MCF 10A (cell line): Measurements from ENCODE around the gene DBR1. TPM values are rescaled to one million over a fixed set of nuclear protein-coding genes. Genes with fewer than 3 reads are reported as not detected.
"Not testable (repeated sequence)": the region's sequence is repeated elsewhere in the genome, so short reads cannot be mapped to it uniquely, and the experiment has no call there.

Experiments
- BruUV-seq: library from RNA; stranded (reverse); fragments of 400-500 nt; replicated peaks from 2 replicates; lab custom pipeline; 2021; lab: Mats Ljungman, UMichigan
- CTCF ChIA-PET: fragments of 300-600 bp; sonication (Branson Sonifier 250); formaldehyde crosslinking; extraction: SDS; loops from one replicate; lab custom pipeline; 2021; ENCODE audit warnings: antibody characterized with exemption, inconsistent platforms; lab: Yijun Ruan, JAX
- POLR2A ChIA-PET: fragments of 300-600, 350-650 bp; sonication (Branson Sonifier 250); formaldehyde crosslinking; extraction: SDS; loops from one replicate; lab custom pipeline; 2020; ENCODE audit warnings: antibody characterized with exemption, inconsistent platforms; lab: Yijun Ruan, JAX
- DNase-seq: peaks from one replicate; pipeline ENCODE4 v3.0.0-alpha.2; 2018; ENCODE audit not compliant: unreplicated experiment
- H3K27ac Mint-ChIP-seq: one replicate; pipeline ENCODE4 v1.8.0; 2022; ENCODE audit warnings: mild to moderate bottlenecking, low read depth, mixed read lengths; ENCODE audit not compliant: unreplicated experiment
- H3K27me3 Mint-ChIP-seq: one replicate; pipeline ENCODE4 v1.8.0; 2022; ENCODE audit warnings: mixed read lengths; ENCODE audit not compliant: insufficient read depth, unreplicated experiment
- H3K36me3 Mint-ChIP-seq: one replicate; pipeline ENCODE4 v1.8.0; 2022; ENCODE audit warnings: mild to moderate bottlenecking, moderate library complexity, mixed read lengths; ENCODE audit not compliant: insufficient read depth, unreplicated experiment
- H3K4me1 Mint-ChIP-seq: one replicate; pipeline ENCODE4 v1.8.0; 2022; ENCODE audit warnings: mixed read lengths; ENCODE audit not compliant: insufficient read depth, unreplicated experiment
- H3K4me3 Mint-ChIP-seq: one replicate; pipeline ENCODE4 v1.8.0; 2022; ENCODE audit warnings: mild to moderate bottlenecking, moderate library complexity, mixed read lengths; ENCODE audit not compliant: unreplicated experiment
- H3K9me3 Mint-ChIP-seq: one replicate; pipeline ENCODE4 v1.8.0; 2022; ENCODE audit warnings: mixed read lengths; ENCODE audit not compliant: unreplicated experiment
- CTCF ChIP-seq: fragments of 200-600 bp; IDR thresholded peaks from one replicate; pipeline ENCODE4 v1.8.0; 2022; ENCODE audit warnings: antibody characterized with exemption, mild to moderate bottlenecking; ENCODE audit not compliant: unreplicated experiment
- intact Hi-C: fragments of 100-400 bp; cut with micrococcal nuclease; formaldehyde crosslinking; loops from 2 replicates; pipeline ENCODE4 v1.14.1; 2022
- total RNA-seq: library from RNA; stranded (reverse); gene quantifications from 2 replicates; pipeline ENCODE4 v1.2.3, GENCODE V29; 2022

Gene DBR1
- total RNA-seq, 1 experiment from 2014 or later = 12.4 TPM

GRCh38 chr3:138148503-138148902 is 26.2 kb downstream of the DBR1 start:
- TF ChIP-seq CTCF = no peak
- ChIA-PET CTCF (interaction anchor here (0.6 to 0.7 kb wide), 2 partner anchors 84 to 1138 kb away, joined by 3 to 6 read pairs; no protein-coding TSS in a partner anchor), POLR2A (interaction anchor here (1.1 kb wide), 1 partner anchor 33 kb away, joined by 3 read pairs; the partner anchor contains the start of gene DZIP1L)
- Mint-ChIP-seq H3K36me3 (no peaks in the 10 kb centered on the region), H3K4me1 (no peaks in the 10 kb centered on the region), H3K27ac (no peak overlapping the region), H3K4me3 (no peak overlapping the region), H3K9me3 (peaks cover 3% of the 10 kb centered on the region), H3K27me3 (no peaks in the 10 kb centered on the region)
- intact Hi-C loops = no loop called here
- no TSS peak for BruUV-seq
- DNase-seq = peak; percentile 4

GRCh38 chr3:138142181-138142580 is 32.5 kb downstream of the DBR1 start:
- POLR2A ChIA-PET = interaction anchor here (0.7 kb wide), 1 partner anchor 476 kb away, joined by 3 read pairs; no protein-coding TSS in a partner anchor
- CTCF ChIA-PET = interaction anchor here (0.6 kb wide), 1 partner anchor 327 kb away, joined by 3 read pairs; no protein-coding TSS in a partner anchor
- H3K27me3 Mint-ChIP-seq, BruUV-seq, H3K4me1 Mint-ChIP-seq, H3K27ac Mint-ChIP-seq, H3K36me3 Mint-ChIP-seq, intact Hi-C loops, H3K4me3 Mint-ChIP-seq, DNase-seq, H3K9me3 Mint-ChIP-seq: not testable (repeated sequence)

- CTCF ChIA-PET = interaction anchor here (0.6 kb wide), 1 partner anchor 88 kb away, joined by 3 read pairs; no protein-coding TSS in a partner anchor
- no peaks in the 10 kb centered on the region for H3K36me3 Mint-ChIP-seq
- no peak overlapping the region for H3K27ac Mint-ChIP-seq
- BruUV-seq = no TSS peak
- no peak for TF ChIP-seq CTCF
- intact Hi-C loops = no loop called here
- peaks cover 6% of the 10 kb centered on the region for H3K9me3 Mint-ChIP-seq
- no peaks in the 10 kb centered on the region for H3K27me3 Mint-ChIP-seq
- POLR2A ChIA-PET = interaction anchor here (0.7 kb wide), 1 partner anchor 14 kb away, joined by 4 read pairs; no protein-coding TSS in a partner anchor
- no peak overlapping the region for H3K4me3 Mint-ChIP-seq
- H3K4me1 Mint-ChIP-seq = no peaks in the 10 kb centered on the region
- DNase-seq = no peak
Observed at GRCh38 chr3:138140940-138141339, 33.8 kb downstream of the DBR1 start.

- Mint-ChIP-seq H3K27ac (no peak overlapping the region), H3K36me3 (no peaks in the 10 kb centered on the region), H3K4me1 (no peaks in the 10 kb centered on the region), H3K4me3 (no peak overlapping the region), H3K9me3 (peaks cover 6% of the 10 kb centered on the region), H3K27me3 (no peaks in the 10 kb centered on the region)
- no peak for TF ChIP-seq CTCF
- no peak for DNase-seq
- ChIA-PET CTCF (interaction anchor here (0.9 kb wide), 1 partner anchor 16 kb away, joined by 4 read pairs; no protein-coding TSS in a partner anchor), POLR2A (no interaction called here)
- intact Hi-C loops = no loop called here
- BruUV-seq = no TSS peak
Observed at GRCh38 chr3:138139691-138140090, 35.0 kb downstream of the DBR1 start.
